Brain microvascular endothelial cell (primary cell): ENCODE results near the gene BCR.

Source experiments
- DNase-seq: peaks from one replicate; pipeline ENCODE4 v3.0.0-alpha.2; 2020
- H3K27ac ChIP-seq: fragments of 250-450 bp; sonication (Bioruptor Pico); 2 replicates; pipeline ENCODE4 v1.5.1; 2020; ENCODE audit warnings: mild to moderate bottlenecking, moderate library complexity
- H3K27me3 ChIP-seq: fragments of 250-450 bp; sonication (Bioruptor Pico); replicated peaks from 2 replicates; pipeline ENCODE4 v1.5.1; 2020; ENCODE audit warnings: mild to moderate bottlenecking
- H3K36me3 ChIP-seq: fragments of 250-450 bp; sonication (Bioruptor Pico); replicated peaks from 2 replicates; pipeline ENCODE4 v1.5.1; 2020; ENCODE audit warnings: mild to moderate bottlenecking
- H3K4me3 ChIP-seq: 2 replicates; pipeline ENCODE4 v1.5.1; 2011; ENCODE audit warnings: low read depth, mild to moderate bottlenecking, control low read depth, low read length, moderate library complexity
- in situ Hi-C: cut with HindIII; loops from 2 replicates; pipeline ENCODE4 v1.10.0; 2017; ENCODE audit warnings: low sequenced_read_pairs, low pct_ligation_motif_present
- TF ChIP-seq, protein P1 (sequence below): IDR thresholded peaks from 2 replicates; pipeline ENCODE4 v1.5.1; 2011; ENCODE audit warnings: low read depth, mild to moderate bottlenecking, moderate library complexity, low read length, control low read depth, inconsistent platforms; ENCODE audit errors: missing control alignments

BCR gene

DNA sequence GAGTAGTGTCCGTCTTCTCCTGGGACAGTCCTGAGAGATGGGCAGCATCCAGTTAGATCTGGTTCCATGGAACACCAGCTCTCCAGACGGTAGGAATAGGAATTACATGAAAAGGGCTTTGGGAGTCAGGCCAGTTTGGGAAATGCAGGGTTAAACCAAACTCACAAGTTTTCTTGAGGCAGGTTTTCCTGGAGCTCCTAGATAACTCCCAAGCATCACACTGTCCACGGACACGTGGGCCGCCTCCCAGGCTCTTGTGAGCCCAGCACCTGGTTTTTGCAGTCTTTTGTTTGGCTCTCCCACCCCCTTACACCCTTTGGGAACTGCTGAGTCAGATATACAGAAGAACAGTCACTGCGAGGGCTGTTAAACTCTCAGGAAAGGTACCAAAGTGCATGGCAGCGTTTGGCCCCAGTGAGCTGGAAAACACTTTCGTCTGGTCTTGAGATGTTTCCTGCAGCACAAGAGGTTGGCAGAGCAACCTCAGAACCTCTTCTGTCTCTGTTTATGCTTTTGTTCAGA, 90.0 kb downstream of the BCR start:
- H3K27ac ChIP-seq: no peak overlapping the region
- no peak overlapping the region for H3K4me3 ChIP-seq
- in situ Hi-C loops: no loop called here
- no peaks in the 10 kb centered on the region for H3K27me3 ChIP-seq
- TF ChIP-seq, protein P1, sequence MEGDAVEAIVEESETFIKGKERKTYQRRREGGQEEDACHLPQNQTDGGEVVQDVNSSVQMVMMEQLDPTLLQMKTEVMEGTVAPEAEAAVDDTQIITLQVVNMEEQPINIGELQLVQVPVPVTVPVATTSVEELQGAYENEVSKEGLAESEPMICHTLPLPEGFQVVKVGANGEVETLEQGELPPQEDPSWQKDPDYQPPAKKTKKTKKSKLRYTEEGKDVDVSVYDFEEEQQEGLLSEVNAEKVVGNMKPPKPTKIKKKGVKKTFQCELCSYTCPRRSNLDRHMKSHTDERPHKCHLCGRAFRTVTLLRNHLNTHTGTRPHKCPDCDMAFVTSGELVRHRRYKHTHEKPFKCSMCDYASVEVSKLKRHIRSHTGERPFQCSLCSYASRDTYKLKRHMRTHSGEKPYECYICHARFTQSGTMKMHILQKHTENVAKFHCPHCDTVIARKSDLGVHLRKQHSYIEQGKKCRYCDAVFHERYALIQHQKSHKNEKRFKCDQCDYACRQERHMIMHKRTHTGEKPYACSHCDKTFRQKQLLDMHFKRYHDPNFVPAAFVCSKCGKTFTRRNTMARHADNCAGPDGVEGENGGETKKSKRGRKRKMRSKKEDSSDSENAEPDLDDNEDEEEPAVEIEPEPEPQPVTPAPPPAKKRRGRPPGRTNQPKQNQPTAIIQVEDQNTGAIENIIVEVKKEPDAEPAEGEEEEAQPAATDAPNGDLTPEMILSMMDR: peak; percentile 48
- peaks cover 65% of the 10 kb centered on the region for H3K36me3 ChIP-seq
- no peak for DNase-seq

- no peak overlapping the region for H3K4me3 ChIP-seq
- H3K36me3 ChIP-seq: peaks cover 66% of the 10 kb centered on the region
- TF ChIP-seq, protein P1: no peak
- no peaks in the 10 kb centered on the region for H3K27me3 ChIP-seq
- no peak for DNase-seq
- H3K27ac ChIP-seq: no peak overlapping the region
- in situ Hi-C loops: no loop called here
Observed at GRCh38 chr22:23270798-23271596, 90.7 kb downstream of the BCR start.

GRCh38 chr22:23271597-23271908, 91.2 kb downstream of the BCR start:
- TF ChIP-seq, protein P1: no peak
- DNase-seq: no peak
- Histone ChIP-seq H3K27ac (no peak overlapping the region), H3K36me3 (peaks cover 64% of the 10 kb centered on the region), H3K4me3 (no peak overlapping the region), H3K27me3 (no peaks in the 10 kb centered on the region)
- in situ Hi-C loops: no loop called here

DNA sequence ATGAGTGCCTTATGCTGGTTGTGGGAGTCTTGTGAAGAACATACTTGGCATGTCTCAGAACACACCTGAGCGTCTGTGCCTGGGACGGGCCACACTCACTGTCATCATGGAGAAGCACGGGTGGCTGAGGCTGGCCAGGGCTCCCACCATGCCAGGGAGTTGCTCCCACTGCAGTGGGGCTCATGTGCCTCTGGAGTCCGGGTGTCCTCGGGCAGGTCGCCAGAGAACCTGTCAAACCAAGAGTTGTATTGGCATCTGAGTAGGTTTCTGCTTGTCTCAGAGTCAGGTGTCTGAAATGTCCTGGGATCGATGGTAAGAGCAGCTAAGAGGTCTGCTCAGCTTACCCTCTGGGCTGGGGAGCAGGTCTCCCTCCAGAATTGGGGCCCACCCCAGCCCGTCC, 92.1 kb downstream of the BCR start:
- TF ChIP-seq, protein P1: no peak
- no peak overlapping the region for H3K27ac ChIP-seq
- no peak overlapping the region for H3K4me3 ChIP-seq
- DNase-seq: no peak
- in situ Hi-C loops: no loop called here
- no peaks in the 10 kb centered on the region for H3K27me3 ChIP-seq
- peaks cover 55% of the 10 kb centered on the region for H3K36me3 ChIP-seq

GRCh38 chr22:23272834-23273233, 92.5 kb downstream of the BCR start:
- Histone ChIP-seq H3K27ac (no peak overlapping the region), H3K4me3 (no peak overlapping the region), H3K36me3 (peaks cover 54% of the 10 kb centered on the region), H3K27me3 (no peaks in the 10 kb centered on the region)
- TF ChIP-seq, protein P1: no peak
- DNase-seq: no peak
- in situ Hi-C loops: no loop called here
